ENCODE measurements around the gene SLC38A2. TPM values are rescaled to one million over a fixed set of nuclear protein-coding genes. Genes with fewer than 3 reads are reported as not detected.

SLC38A2 gene
- polyA plus RNA-seq, 1 donor from 2014 or later, result 51.1 TPM

Other genes starting within 250 kb of the SLC38A2 start
- 134 TPM for gene SLC38A1, start 103.7 kb downstream of the SLC38A2 start, polyA plus RNA-seq